ENCODE results near the gene PLXDC2.

The PLXDC2 gene

DNA sequence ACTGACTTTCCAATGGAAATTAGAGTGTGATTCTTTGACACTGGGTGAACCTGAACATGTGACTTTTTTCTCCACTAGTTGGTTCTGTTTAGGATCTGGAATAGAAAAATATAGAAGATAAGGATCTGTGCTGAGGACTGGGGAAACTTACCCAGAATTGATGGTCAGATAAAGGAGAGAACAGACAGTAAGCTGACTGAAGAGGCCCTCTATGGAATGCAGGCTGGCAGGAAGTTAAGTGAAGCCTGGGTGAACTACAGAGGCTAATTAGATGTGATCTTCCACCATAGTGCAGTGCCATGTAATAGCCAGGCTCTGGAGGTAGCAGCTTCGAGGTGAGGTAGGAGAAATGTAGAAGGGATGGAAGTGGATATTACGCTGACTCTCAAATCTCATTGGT lies 455.3 kb downstream of the PLXDC2 start:
- no peak for DNase-seq (ENCODE audit: low read depth in 2 of 2)

DNA sequence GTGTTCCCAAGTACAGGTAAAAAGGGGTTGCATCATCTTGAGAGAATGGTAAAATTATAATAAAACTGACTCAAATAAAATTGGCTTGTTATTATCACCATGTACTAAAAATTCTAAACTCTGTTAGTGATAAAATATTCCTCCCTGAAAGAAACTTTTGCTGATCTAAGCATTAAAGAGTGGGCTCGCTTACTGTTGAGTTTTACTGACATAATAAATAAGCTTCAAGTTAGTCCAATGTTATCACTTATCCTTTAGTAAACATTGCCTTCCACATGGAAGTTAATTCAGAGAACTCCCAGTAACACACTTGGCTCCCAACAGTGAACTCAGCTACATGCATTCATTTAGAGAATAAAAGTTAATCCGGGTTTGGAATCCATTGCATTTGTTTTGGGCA lies 456.4 kb downstream of the PLXDC2 start:
- no peak for DNase-seq (ENCODE audit: low read depth in 2 of 2)

DNA sequence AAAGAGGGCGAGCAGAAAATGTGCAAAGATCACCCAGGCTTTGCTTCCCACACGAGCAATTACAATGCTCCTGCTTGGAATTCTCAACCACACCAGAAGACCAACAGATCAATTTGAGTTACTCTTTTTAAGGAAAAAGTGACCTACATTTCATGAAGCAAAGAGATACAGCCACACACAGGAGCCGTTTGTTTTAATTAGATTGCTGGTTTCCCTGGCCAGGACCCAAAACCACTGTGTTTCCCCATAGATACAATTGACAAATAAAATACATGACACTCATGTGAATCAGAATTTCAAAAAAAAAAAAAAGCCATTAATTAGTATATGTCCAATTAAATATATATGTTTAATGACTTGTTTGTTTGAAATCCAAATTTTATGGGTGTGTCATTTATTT lies 458.3 kb downstream of the PLXDC2 start:
- no peak for DNase-seq (ENCODE audit: low read depth in 2 of 2)

DNA sequence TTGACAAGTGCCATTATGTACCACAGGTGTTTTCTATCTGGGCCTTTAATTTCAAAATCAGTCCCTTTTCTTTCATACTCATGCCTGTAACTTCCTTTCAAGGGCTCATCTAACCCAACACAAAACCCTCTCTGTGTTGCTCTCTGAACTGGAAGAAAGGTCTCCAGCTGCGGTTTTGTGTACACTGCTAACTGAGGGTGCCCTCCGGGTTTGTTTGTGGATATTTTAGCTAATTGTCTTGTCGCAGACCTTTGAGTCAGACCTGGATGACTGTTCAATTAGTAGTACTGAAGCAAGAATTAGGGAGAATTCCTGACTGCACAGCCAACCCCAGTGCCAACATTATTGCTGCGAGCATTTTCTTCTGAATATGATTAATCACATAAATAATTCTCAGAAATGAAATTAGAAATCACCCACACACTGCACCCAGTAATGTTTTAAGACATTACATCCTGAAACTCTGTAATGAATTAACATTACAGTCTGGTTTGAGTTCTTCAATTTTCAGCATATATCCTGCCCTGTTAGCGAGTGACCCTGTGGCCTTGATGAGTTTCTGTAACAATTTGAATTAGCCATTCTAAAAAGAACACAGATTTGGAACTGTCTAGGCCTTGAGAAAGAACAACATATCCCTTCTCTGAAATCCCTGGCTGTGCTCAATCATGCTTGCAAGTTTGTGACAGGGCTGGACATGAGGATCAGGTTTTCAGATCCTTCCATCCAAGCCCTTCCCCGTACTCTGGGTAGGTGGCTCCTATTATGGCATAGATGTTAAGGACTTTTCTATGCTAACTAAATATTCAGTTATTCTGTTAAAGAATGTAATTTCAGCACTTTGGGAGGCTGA lies 460.1 kb downstream of the PLXDC2 start:
- DNase-seq (ENCODE audit: low read depth in 2 of 2) = no peak

GRCh38 chr10:20277820-20278219 lies 461.6 kb downstream of the PLXDC2 start:
- DNase-seq (ENCODE audit: low read depth in 2 of 2) = no peak

- DNase-seq (ENCODE audit: low read depth in 2 of 2) = no peak
These were observed 465.3 kb downstream of the PLXDC2 start for GRCh38 chr10:20281579-20281978.

GRCh38 chr10:20287586-20287985 lies 471.4 kb downstream of the PLXDC2 start:
- DNase-seq (ENCODE audit: low read depth in 2 of 2) = no peak

DNA sequence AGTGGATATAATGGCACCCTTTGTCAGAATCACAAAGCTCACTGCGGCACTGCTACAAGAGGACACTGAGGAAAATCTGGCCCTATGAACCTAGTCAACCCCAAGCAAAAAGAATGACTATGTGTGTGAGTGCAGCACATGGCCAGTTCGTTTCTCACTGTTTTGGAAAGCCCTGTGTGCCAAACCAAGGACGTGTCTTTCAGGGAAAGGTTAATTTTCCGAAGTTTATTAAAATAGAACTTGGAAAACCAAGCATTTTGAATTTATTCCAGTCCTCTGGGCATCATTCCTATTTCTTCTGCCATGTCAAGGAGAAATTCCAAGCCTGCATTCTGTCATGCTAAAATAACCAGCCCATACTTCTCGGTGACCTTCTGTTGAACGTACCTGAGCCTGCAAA lies 471.8 kb downstream of the PLXDC2 start:
- DNase-seq (ENCODE audit: low read depth in 2 of 2) = no peak

- DNase-seq (ENCODE audit: low read depth in 2 of 2) = no peak
These were observed 473.0 kb downstream of the PLXDC2 start for GRCh38 chr10:20289070-20289828.

- no peak for DNase-seq (ENCODE audit: low read depth in 2 of 2)
These were observed 482.2 kb downstream of the PLXDC2 start for GRCh38 chr10:20298417-20298816.

DNA sequence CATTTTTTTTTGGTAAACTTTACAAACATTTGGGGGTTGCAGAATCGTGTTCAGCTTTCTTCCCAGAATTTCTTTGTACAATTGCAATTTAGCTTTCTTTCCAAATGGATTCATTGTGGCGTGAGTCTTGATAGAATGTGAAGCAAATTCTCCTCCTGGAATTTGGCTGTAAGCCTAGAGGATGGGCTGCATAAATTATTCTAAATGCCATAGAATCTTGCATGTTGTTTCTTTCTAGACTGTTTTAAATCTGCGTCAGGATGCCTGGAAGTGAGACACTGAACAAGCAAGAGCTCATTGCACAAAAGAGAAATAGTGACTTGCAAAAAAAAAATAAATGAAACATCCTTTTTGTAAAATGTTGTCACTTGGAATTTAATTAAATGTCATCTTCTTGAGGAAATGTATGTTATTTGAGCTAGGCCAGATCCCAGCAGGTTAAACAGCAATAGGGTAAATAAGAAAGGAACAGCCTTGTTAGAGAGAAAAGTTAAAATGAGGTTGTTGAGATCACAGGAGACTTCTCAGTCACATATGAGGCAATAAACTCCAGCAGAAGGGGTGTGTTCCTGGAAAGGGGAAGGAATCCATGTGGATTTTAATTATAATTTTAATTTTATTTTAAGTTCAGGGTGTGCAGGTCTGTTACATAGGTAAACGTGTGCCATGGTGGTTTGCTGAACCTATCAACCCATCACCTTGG lies 483.0 kb downstream of the PLXDC2 start:
- no peak for DNase-seq (ENCODE audit: low read depth in 2 of 2)

DNA sequence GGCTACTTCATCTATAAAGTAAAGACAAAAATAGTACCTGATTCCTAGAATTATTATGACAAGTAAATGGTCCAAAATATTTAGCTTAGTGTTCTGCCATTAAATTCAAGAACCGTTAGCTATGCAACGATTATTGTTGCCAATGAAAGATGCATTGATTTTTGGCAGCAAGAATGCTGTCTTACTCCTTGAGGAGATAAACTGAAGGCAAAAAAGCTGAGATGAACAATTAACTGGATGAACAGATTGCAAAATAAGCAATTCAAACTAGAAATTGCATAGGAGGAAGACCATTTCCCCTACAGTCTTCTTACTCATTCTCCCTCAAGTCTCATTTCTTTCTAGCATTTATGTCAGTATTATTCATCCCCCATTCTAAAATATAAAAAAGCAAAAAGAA lies 484.5 kb downstream of the PLXDC2 start:
- no peak for DNase-seq (ENCODE audit: low read depth in 2 of 2)

DNA sequence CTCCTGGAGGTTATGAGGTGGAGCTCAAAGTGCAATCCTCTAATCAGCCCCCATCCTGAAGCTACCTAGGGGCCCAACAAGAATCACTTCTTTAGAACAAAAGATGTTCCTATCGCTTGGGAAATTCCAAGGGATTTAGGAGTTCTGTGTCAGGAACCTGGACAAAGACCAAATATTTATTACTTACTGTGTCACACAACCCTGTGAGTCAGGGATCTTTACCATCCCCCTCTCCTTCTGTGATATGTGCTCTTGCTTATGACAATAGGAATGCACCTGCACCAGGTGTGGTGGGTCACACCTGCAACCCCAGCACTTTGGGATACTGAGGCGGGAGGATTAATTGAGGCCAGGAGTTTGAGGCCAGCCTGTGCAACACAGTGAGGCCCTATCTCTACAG lies 485.8 kb downstream of the PLXDC2 start:
- no peak for DNase-seq (ENCODE audit: low read depth in 2 of 2)

- DNase-seq (ENCODE audit: low read depth in 2 of 2) = no peak
These were observed 487.4 kb downstream of the PLXDC2 start for GRCh38 chr10:20303453-20304152.

DNA sequence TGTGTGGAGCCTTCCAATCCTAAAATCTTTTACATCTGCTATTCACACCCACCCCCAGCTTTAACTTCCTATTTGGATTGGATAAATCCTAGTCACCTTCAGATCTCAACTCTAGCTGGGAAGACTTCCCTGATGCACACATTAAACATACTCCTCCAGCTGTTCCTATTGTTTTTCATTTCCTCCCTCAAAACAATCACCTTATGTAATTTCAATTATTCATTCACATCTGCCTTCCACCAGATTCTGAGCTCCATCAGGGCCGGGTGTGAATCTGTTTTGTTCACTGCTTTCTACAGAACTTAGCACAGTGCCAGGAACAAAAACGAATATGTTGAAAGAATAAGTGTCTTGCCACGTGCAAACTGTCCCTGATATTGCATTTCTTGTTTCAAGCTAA lies 497.4 kb downstream of the PLXDC2 start:
- no peak for DNase-seq (ENCODE audit: low read depth in 2 of 2)

DNA sequence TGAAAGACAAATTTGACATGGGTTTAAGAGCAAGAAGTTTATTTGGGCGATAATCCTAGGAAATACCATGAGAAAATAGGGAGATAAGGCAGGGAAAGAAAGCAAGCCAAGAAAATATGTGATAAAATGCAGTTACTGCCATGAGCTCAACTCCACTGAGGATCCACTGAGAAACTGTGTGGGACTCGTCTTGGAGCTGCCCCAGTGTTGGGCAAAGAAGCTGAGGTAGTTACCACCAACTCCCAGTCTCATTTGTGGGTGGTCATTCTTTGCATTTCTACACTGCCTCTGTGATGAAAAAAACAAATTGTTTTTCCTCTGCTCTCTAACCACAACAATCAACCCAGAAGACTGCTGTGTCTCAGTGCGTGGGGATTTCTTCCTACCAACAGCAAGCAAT lies 498.2 kb downstream of the PLXDC2 start:
- DNase-seq (ENCODE audit: low read depth in 2 of 2) = no peak

DNA sequence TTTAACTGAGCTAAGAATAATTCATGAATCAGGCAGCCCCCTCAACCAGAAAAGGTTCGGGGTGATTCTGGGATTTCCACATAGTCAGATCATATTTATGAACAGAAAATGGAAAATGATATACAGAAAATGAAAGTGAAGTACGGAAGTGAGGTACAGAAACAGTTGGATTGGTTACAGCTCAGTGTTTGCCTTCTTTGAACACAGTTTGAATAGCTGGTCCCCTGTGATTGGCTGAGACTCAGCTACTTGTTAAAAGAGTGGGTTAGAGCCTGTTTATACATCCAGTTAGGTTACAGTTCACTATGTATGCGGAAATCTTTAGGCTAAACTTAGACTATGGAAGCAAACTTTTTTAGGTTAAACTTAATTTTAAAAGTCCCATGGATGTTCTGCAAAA lies 511.7 kb downstream of the PLXDC2 start:
- no peak for DNase-seq (ENCODE audit: low read depth in 2 of 2)

GRCh38 chr10:20330246-20330645 lies 514.0 kb downstream of the PLXDC2 start:
- DNase-seq (ENCODE audit: low read depth in 2 of 2) = no peak

DNA sequence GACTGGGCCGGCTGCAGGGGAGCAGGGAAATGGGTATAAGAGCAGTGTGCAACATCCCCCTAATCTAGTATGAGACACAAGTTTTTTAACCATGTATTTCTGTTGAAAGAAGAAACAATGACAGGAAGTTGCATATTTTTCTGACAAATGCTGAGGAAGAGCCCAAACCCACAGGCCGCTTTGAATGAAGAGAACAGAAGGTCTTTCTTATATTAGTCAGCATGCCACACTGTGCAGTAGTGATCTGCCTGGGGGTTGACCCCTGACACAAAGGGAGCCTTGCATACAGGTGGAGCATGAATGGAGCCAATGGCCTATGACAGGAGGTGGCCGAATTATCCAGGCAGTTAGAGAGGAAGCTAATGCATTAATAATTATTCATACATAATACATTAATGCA lies 518.3 kb downstream of the PLXDC2 start:
- no peak for DNase-seq (ENCODE audit: low read depth in 2 of 2)

Data from stimulated activated CD8-positive, alpha-beta memory T cell treated with anti-CD3 and anti-CD28 coated beads, Interleukin-7, amount 100 ng/mL, for 4 hours (primary cell).